ENCODE data around the gene STK39.
A peak's percentile ranks its signal among the peaks of the same experiment; 100 is the strongest.

The STK39 gene

DNA sequence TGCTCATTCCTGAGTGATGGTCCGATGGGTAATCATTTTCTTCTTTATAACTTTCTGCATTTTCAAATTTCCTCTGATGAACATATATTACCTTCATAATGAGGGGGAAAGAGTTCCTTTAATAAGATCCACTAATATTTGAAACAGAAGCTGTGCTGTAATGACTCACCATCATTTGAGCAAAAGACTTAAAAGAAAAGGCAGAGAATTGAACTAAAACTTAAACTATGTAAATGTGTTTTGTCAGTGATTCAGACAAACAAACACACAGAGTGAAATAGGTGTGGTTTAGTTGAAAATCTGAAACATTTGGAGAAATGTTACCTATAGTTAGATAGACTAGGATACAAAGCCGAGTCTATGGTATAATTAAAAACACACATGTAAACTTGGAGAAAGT lies 209.6 kb downstream of the STK39 start:
- DNase-seq, result no peak

DNA sequence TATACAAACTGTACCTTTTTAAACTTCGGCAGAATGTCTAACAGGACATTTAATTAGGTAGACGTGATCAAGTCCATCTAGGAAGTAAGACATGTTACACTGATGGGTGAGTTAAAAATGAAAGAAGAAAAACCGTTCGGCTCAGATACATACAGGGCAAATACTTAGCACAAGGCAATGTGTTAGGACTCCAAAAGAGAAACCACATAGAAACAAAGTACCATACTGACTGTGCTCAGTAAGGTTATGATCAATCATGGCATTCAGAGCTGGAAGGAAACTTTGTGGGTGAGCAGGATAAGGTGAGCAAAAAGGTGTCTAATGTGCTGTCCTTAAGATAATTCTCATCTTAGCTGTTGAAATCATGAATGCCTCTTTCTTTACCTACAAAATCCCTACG lies 211.9 kb downstream of the STK39 start:
- peak; percentile 4 for DNase-seq

GRCh38 chr2:168034616-168035015 lies 212.8 kb downstream of the STK39 start:
- DNase-seq, result no peak

DNA sequence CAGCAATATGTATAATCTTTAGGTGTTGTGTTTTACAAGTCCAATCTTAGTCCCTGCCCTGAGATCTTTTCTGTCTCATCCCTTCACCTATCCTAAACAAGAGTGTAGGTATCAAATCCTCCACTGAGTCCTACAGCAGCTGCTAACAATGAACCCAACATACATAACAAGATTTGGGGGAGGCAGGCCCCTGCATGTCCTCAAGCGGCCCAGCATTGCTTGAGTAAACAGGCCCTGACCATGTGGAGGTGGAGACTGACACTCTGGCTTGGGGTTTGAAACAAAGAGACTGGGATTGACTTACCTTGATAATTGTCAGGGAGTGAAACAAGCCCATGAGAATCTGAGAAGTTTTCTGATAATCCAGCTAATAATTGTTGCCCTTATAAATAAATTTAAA lies 213.4 kb downstream of the STK39 start:
- no peak for DNase-seq

DNA sequence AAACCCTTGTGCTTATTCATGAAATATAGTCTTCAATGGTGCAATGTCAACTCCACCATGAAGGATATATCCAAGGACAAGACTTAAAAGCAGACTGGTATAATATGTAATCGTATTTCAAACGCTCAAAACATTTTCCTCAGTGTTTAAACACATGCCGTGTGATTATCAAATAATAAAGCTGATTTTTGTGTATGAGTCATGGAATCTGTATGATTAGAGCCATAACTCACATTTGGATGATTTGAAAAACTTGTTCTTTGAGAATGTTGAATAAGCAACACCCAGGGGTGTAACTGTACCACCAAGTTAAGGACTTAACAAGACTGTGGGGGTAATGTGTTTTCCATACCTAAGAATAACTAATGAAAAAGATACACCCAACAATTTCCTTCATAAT lies 215.3 kb downstream of the STK39 start:
- DNase-seq, result no peak

DNA sequence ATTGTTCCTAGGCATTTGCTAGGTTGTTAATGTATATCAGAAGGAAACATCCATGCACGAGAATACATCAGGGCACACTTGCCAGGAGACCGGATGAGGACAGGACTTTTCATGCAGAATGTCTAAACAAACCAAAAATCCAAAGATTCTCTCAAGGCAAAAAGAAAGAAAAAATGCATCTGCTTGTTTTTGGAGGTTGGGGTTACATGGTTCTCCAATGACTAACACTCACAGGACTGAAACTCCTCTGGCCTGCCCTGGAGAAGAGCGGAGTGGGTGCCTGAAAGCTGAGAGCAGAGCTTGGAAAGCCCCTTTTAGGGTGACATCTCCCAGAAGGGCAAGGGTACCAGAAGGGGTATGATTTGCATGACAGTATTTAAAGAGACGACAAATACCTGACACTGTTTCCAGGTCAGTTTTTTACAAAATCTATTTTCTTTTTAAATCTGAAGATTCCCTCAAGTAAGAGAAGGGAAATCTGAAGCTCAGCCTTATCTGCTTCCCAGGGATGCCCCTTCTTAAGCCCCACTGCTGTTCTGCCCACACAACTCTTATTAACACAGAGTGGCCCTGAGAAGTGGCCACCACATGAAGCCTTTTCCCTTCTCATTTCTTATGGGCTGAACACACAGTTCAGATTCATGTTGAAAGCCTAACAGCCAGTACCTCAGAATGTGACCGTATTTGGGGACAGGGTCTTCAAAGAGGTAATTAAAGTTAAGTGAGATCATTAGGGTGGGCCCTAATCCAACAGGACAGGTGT lies 216.4 kb downstream of the STK39 start:
- no peak for DNase-seq

DNA sequence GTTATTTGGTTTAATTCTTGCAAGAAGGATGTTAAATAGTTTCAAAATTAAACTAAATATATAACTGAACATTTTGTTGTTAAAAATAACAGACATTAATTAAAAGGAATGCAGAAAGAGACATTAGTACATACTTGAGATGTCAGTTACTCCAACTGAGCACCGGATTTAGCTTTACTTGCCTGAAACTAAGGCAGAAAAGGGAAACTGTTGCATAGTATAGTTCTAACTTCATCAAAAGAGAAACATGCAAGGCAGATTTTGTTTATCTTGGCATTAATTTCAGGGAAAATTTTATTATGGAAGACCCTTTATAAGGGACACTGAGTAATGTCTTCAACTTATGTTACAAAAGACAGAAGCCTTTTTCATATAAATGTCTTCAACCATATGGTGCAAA lies 218.3 kb downstream of the STK39 start:
- no peak for DNase-seq

DNA sequence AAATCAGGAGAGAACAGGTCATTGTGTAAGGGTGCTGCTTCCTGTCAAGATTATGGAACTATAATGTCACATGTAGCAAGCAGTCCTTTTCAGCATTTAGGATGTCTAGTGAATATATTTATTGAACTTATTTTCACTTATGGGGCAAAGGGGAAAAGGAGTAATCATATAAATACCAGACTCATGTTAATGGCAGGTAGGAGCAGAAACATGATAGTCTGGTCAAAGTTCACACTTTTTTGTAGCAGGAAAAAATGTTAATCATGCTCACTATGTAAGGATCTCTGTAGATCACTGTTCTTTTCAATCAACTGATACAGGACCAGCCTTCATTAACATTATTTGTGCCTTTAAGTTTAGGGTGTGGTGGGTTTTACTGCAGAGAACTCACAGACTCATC lies 219.0 kb downstream of the STK39 start:
- DNase-seq, result no peak

DNA sequence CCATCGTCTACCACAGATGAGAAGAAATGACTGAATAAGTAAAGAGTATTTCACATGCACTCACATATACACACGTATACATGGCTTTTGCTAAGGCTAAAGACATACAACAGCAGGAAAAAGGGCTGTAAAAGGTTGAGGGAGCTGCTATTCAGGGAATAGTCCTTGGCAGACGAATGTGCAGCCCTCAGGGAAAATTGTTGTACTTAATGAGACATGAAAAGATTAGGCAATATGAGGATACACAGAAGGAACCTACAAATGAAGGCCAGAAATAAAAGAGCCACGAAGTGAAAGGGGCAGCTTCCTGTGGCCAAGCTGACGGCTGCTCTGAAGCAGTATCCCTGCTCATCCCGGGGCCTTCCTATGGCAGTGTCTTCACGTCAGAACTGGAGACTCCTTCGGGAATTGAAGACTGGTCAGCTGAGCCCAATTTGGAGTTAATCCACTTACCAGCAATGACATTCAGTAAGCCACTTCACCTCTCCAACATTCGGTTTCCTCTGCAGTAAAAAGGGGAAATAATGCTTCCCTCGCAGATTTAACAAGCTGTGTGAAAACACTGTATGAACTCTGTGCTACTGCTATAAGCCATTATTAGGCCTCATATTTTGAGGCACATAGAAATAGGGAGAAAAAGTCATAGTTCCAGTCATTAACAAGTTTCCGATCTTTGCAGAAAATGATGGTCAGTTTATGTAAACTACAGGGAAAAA lies 221.8 kb downstream of the STK39 start:
- no peak for DNase-seq

- DNase-seq, result no peak
These were observed 222.9 kb downstream of the STK39 start for GRCh38 chr2:168024459-168024858.

GRCh38 chr2:168021800-168022587 lies 225.4 kb downstream of the STK39 start:
- no peak for DNase-seq

- DNase-seq, result no peak
These were observed 232.0 kb downstream of the STK39 start for GRCh38 chr2:168015274-168015953.

DNA sequence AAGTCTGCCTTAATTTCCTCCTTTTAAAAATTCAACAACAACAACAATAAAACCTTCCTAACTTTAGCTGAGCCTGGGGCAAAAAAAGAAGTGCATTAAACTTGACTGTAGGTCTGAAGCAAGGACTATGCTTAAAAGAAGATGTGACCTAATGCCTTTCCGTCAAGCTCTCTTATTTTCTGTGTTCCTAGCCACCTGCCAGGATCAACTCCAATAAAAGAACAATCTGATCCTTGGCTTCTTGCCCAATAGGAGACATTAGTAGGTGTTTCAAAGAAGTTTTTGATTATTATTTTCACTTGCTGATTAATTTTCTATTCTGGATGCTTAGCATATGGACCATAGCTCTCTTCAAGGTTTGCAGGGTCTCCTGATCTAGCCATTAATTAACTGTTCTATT lies 237.5 kb downstream of the STK39 start:
- no peak for DNase-seq

- DNase-seq, result no peak
These were observed 238.7 kb downstream of the STK39 start for GRCh38 chr2:168008646-168009195.

- DNase-seq, result no peak
These were observed 240.9 kb downstream of the STK39 start for GRCh38 chr2:168006498-168006897.

DNA sequence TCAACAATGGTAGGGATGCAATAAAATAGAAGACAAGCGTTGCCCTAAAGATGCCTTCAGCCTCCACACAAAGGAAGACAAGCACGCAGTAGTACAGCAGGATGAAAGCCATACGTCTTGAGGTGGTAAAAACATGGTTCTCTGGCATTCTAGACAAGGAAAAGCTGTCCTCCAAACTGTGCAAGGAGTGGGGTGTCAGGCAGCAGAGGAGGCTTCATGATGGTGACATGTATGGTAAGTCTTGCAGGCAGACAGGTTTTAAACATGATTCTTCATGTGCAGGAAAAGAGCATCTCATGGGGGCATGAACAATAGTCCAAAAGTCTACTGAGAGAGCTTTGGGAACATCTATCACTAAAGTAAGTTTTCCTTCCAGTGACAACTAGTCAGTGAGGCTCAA lies 241.8 kb downstream of the STK39 start:
- DNase-seq, result no peak

- no peak for DNase-seq
These were observed 243.5 kb downstream of the STK39 start for GRCh38 chr2:168003876-168004275.

- peak; percentile 18 for DNase-seq
These were observed 245.3 kb downstream of the STK39 start for GRCh38 chr2:168002021-168002553.

GRCh38 chr2:167992278-167992677 lies 255.1 kb downstream of the STK39 start:
- DNase-seq, result no peak

DNA sequence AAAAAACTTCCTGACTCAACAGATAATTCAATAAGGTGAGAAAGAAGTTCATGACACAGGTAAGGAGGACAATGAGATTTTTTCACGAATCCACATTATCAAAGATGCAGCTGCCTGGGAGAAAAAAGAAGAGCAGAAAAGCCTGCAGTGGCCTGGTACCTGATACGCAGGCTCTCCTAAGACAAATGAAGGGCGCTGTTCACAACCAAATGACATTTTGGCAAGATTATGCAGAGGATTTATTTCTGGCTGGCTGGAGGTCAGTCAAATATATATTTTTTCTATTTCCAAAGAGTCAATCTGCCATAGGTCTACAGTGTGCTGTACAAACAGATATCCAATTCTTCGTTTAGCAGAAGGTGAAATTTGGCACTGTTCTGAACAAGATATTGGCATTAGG lies 257.3 kb downstream of the STK39 start:
- no peak for DNase-seq

DNA sequence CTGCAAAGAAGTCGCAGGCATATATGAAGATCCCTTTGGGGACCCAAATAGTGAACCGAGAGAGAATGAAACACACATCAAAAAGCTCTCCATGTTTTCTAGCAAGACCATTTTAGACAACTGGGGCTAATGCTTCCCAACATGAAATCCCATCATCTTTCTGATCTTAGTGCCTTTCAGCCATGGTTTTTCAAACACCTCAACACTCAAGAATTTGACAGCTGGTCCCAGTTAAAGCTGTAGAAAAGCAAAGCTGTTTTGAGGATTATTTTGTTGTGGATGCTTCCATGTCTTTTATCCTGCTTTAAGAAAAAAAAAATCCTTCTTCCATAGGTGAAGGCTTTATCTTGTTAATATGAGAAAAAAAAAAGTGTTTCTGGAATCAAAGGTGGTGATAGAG lies 259.1 kb downstream of the STK39 start:
- no peak for DNase-seq

- DNase-seq, result no peak
These were observed 259.8 kb downstream of the STK39 start for GRCh38 chr2:167987558-167987957.

- no peak for DNase-seq
These were observed 260.4 kb downstream of the STK39 start for GRCh38 chr2:167987026-167987425.

All from CD4-positive, alpha-beta T cell treated with Interleukin-4 for 4 hours (primary cell).